PC-9 (cell line): ENCODE measurements around the gene CHSY1. TPM values are rescaled to one million over a fixed set of nuclear protein-coding genes. Genes with fewer than 3 reads are reported as not detected.

Source experiments
- BruUV-seq: library from RNA; stranded (reverse); fragments of 400-500 nt; replicated peaks from 2 replicates; lab custom pipeline; 2021; lab: Mats Ljungman, UMichigan
- CTCF ChIA-PET: fragments of 300-600 bp; sonication (Branson Sonifier 250); formaldehyde crosslinking; loops from one replicate; lab custom pipeline; 2022; ENCODE audit warnings: antibody characterized with exemption; lab: Charles Lee
- POLR2A ChIA-PET: fragments of 300-600 bp; sonication (Branson Sonifier 250); formaldehyde crosslinking; loops from one replicate; lab custom pipeline; 2022; ENCODE audit warnings: antibody characterized with exemption; ENCODE audit not compliant: unreplicated experiment; lab: Charles Lee
- DNase-seq, 2 experiments: peaks; one replicate each; pipeline versions ENCODE4 v3.0.0 to v3.0.0-alpha.2; 2015 to 2022; ENCODE audit warnings: mixed read lengths in 1 of 2
- H2AFZ ChIP-seq: fragments of 200-600 bp; sonication (generic); 2 replicates; pipeline ENCODE4 v1.8.1; 2017; ENCODE audit warnings: antibody characterized with exemption
- H3F3A ChIP-seq: fragments of 200-600 bp; sonication (generic); 2 replicates; pipeline ENCODE4 v1.8.1; 2017; ENCODE audit warnings: antibody characterized with exemption, mild to moderate bottlenecking, low read depth; ENCODE audit not compliant: insufficient read depth
- H3K27ac ChIP-seq: fragments of 200-600 bp; sonication (generic); 2 replicates; pipeline ENCODE4 v1.6.1; 2016; ENCODE audit warnings: mixed run types
- H3K27me3 ChIP-seq: fragments of 200-600 bp; sonication (generic); 2 replicates; pipeline ENCODE4 v1.6.1; 2016; ENCODE audit warnings: low read depth, mixed run types; ENCODE audit not compliant: insufficient read depth
- H3K36me3 ChIP-seq: fragments of 200-600 bp; sonication (generic); 2 replicates; pipeline ENCODE4 v1.6.1; 2016; ENCODE audit warnings: low read depth, mixed run types
- H3K4me1 ChIP-seq: fragments of 200-600 bp; sonication (generic); replicated peaks from 2 replicates; pipeline ENCODE4 v1.6.1; 2016; ENCODE audit warnings: mixed run types; ENCODE audit not compliant: insufficient read depth
- H3K4me2 ChIP-seq: fragments of 200-600 bp; sonication (generic); 2 replicates; pipeline ENCODE4 v1.6.1; 2017; ENCODE audit warnings: mixed run types
- H3K4me3 ChIP-seq: fragments of 200-600 bp; sonication (generic); 2 replicates; pipeline ENCODE4 v1.6.1; 2016; ENCODE audit warnings: mixed run types
- H3K79me2 ChIP-seq: fragments of 200-600 bp; sonication (generic); 2 replicates; pipeline ENCODE4 v1.6.1; 2017; ENCODE audit warnings: low read depth, mixed run types
- H3K9me2 ChIP-seq: fragments of 200-600 bp; sonication (generic); 2 replicates; pipeline ENCODE4 v1.8.1; 2017; ENCODE audit warnings: mild to moderate bottlenecking; ENCODE audit not compliant: insufficient read depth
- H3K9me3 ChIP-seq: fragments of 200-600 bp; sonication (generic); 2 replicates; pipeline ENCODE4 v1.8.1; 2016; ENCODE audit warnings: low read depth; ENCODE audit not compliant: insufficient read depth
- H4K20me1 ChIP-seq: fragments of 200-600 bp; sonication (generic); 2 replicates; pipeline ENCODE4 v1.8.1; 2017; ENCODE audit not compliant: insufficient read depth
- EZH2 ChIP-seq: fragments of 200-600 bp; sonication (generic); IDR thresholded peaks from 2 replicates; pipeline ENCODE4 v1.8.0; 2017; ENCODE audit warnings: antibody characterized with exemption, low read depth
- intact Hi-C: fragments of 100-400 bp; cut with micrococcal nuclease; formaldehyde crosslinking; loops from one replicate; pipeline ENCODE4 v1.10.0; 2022; ENCODE audit not compliant: unreplicated experiment
- total RNA-seq: library from RNA; stranded (reverse); gene quantifications from 2 replicates; pipeline ENCODE4 v1.2.3, GENCODE V29; 2021
- TF ChIP-seq, protein P1 (sequence below): fragments of 200-600 bp; sonication (generic); conservative IDR thresholded peaks from 2 replicates; pipeline ENCODE4 v1.6.1; 2017; ENCODE audit warnings: mixed run types, antibody characterized with exemption, mild to moderate bottlenecking, moderate library complexity

The CHSY1 gene
- total RNA-seq, 1 experiment from 2014 or later: 10.7 TPM

DNA sequence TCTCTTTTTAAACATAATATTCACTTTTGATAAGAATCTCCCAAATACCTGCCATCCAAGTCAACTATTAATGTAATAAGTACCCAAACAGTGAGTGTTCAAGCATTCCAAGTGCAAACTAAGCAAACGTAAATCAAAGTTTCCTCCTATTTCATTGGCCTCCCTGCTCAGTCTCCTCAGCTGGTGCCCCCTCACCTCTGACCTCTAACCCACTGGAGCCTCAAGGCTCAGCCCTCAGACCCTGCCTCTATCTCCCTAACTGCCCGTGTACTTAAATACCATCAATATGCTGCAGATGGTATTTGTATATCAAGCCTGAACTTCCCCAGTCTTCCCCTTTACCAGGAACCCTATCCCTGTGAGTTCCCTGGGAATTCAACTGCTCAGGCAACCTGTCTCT is 31.8 kb downstream of the CHSY1 start:
- no peak overlapping the region for H2AFZ ChIP-seq
- no peak overlapping the region for H3K27ac ChIP-seq
- POLR2A ChIA-PET: no interaction called here
- H3F3A ChIP-seq: no peaks in the 10 kb centered on the region
- no peak for DNase-seq
- 0 out of 2 replicates have a peak, but pooled peaks cover 13% of the 10 kb centered on the region for H4K20me1 ChIP-seq
- CTCF ChIA-PET: no interaction called here
- TF ChIP-seq EZH2: no peak
- TF ChIP-seq, protein P1, sequence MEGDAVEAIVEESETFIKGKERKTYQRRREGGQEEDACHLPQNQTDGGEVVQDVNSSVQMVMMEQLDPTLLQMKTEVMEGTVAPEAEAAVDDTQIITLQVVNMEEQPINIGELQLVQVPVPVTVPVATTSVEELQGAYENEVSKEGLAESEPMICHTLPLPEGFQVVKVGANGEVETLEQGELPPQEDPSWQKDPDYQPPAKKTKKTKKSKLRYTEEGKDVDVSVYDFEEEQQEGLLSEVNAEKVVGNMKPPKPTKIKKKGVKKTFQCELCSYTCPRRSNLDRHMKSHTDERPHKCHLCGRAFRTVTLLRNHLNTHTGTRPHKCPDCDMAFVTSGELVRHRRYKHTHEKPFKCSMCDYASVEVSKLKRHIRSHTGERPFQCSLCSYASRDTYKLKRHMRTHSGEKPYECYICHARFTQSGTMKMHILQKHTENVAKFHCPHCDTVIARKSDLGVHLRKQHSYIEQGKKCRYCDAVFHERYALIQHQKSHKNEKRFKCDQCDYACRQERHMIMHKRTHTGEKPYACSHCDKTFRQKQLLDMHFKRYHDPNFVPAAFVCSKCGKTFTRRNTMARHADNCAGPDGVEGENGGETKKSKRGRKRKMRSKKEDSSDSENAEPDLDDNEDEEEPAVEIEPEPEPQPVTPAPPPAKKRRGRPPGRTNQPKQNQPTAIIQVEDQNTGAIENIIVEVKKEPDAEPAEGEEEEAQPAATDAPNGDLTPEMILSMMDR: no peak
- H3K4me2 ChIP-seq: no peak overlapping the region
- no peaks in the 10 kb centered on the region for H3K4me1 ChIP-seq
- no peaks in the 10 kb centered on the region for H3K9me2 ChIP-seq
- H3K4me3 ChIP-seq: no peak overlapping the region
- no peaks in the 10 kb centered on the region for H3K36me3 ChIP-seq
- intact Hi-C loops: no loop called here
- H3K79me2 ChIP-seq: peaks cover 3% of the 10 kb centered on the region; the same call in 1 of the 2 replicates
- no TSS peak for BruUV-seq
- no peaks in the 10 kb centered on the region for H3K9me3 ChIP-seq
- no peaks in the 10 kb centered on the region for H3K27me3 ChIP-seq

DNA sequence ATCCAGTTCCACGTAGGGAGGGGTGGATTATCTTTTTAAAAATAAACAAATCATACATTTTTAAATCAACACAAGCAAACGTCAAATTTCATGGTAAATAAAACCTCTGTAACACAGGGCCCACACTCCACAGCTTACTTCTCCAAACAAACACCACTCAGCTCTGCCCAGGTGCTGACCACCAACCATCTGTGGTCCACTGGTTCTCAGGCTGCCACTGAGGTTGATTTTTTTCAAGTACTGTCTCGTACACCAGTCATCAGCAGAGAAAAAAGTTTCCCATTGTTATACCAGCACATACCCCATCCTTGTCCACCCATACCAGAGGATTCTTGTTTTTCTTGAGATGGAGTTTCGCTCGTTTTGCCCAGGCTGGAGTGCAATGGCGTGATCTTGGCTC is 32.4 kb downstream of the CHSY1 start:
- POLR2A ChIA-PET: no interaction called here

GRCh38 chr15:101217446-101217845 is 34.4 kb downstream of the CHSY1 start:
- intact Hi-C loops: no loop called here
- no peak for TF ChIP-seq EZH2
- TF ChIP-seq, protein P1: no peak

More for the DNA sequence above, 32.4 kb downstream of the CHSY1 start:
- BruUV-seq: no TSS peak
- Histone ChIP-seq H3K79me2 (0 out of 2 replicates have a peak, but pooled peaks cover 3% of the 10 kb centered on the region), H3K9me3 (no peaks in the 10 kb centered on the region), H2AFZ (no peak overlapping the region), H3K4me3 (no peak overlapping the region), H3K4me2 (no peak overlapping the region), H3K27ac (no peak overlapping the region), H3K9me2 (no peaks in the 10 kb centered on the region), H3F3A (no peaks in the 10 kb centered on the region), H3K36me3 (no peaks in the 10 kb centered on the region), H3K27me3 (no peaks in the 10 kb centered on the region), H4K20me1 (0 out of 2 replicates have a peak, but pooled peaks cover 15% of the 10 kb centered on the region), H3K4me1 (no peaks in the 10 kb centered on the region)
- DNase-seq: no peak
- CTCF ChIA-PET: no interaction called here
- TF ChIP-seq, protein P1: no peak
- TF ChIP-seq EZH2: no peak
- intact Hi-C loops: no loop called here

More at GRCh38 chr15:101217446-101217845, 34.4 kb downstream of the CHSY1 start:
- no peak overlapping the region for H3K4me2 ChIP-seq
- H4K20me1 ChIP-seq: 0 out of 2 replicates have a peak, but pooled peaks cover 15% of the 10 kb centered on the region
- no peaks in the 10 kb centered on the region for H3K9me3 ChIP-seq
- ChIA-PET CTCF (no interaction called here), POLR2A (no interaction called here)
- no peak overlapping the region for H3K27ac ChIP-seq
- no peaks in the 10 kb centered on the region for H3K36me3 ChIP-seq
- H3K4me3 ChIP-seq: no peak overlapping the region
- BruUV-seq: no TSS peak
- no peak for DNase-seq
- 0 out of 2 replicates have a peak, but pooled peaks cover 3% of the 10 kb centered on the region for H3K79me2 ChIP-seq
- H2AFZ ChIP-seq: no peak overlapping the region
- no peaks in the 10 kb centered on the region for H3K27me3 ChIP-seq
- no peaks in the 10 kb centered on the region for H3K9me2 ChIP-seq
- no peaks in the 10 kb centered on the region; the same call in 1 of the 2 replicates for H3F3A ChIP-seq
- H3K4me1 ChIP-seq: no peaks in the 10 kb centered on the region
